Globus pallidus (tissue), 1 donor: ENCODE results near the gene ADARB1.

Experiments
- DNase-seq: peaks from one replicate; pipeline ENCODE4 v3.0.0-alpha.2; 2015; ENCODE audit warnings: low spot score

The ADARB1 gene

GRCh38 chr21:45169682-45170081 lies 95.3 kb downstream of the ADARB1 start:
- no peak for DNase-seq

GRCh38 chr21:45170987-45171386 lies 96.6 kb downstream of the ADARB1 start:
- DNase-seq: no peak

GRCh38 chr21:45172420-45172819 lies 98.0 kb downstream of the ADARB1 start:
- no peak for DNase-seq

- no peak for DNase-seq
These were observed 101.1 kb downstream of the ADARB1 start for GRCh38 chr21:45175326-45176095.

GRCh38 chr21:45176141-45176540 lies 101.8 kb downstream of the ADARB1 start:
- no peak for DNase-seq

GRCh38 chr21:45177039-45177438 lies 102.7 kb downstream of the ADARB1 start:
- no peak for DNase-seq

GRCh38 chr21:45178070-45178608 lies 103.8 kb downstream of the ADARB1 start:
- DNase-seq: no peak

GRCh38 chr21:45178971-45179370 lies 104.6 kb downstream of the ADARB1 start:
- no peak for DNase-seq

GRCh38 chr21:45179568-45180245 lies 105.3 kb downstream of the ADARB1 start:
- no peak for DNase-seq

GRCh38 chr21:45180246-45180599 lies 105.8 kb downstream of the ADARB1 start:
- no peak for DNase-seq

- DNase-seq: no peak
These were observed 108.6 kb downstream of the ADARB1 start for GRCh38 chr21:45182958-45183357.

GRCh38 chr21:45183852-45184251 lies 109.5 kb downstream of the ADARB1 start:
- DNase-seq: no peak

- DNase-seq: no peak
These were observed 110.5 kb downstream of the ADARB1 start for GRCh38 chr21:45184869-45185268.

- no peak for DNase-seq
These were observed 112.3 kb downstream of the ADARB1 start for GRCh38 chr21:45186709-45187108.

- no peak for DNase-seq
These were observed 113.3 kb downstream of the ADARB1 start for GRCh38 chr21:45187646-45188045.

GRCh38 chr21:45190013-45190412 lies 115.6 kb downstream of the ADARB1 start:
- no peak for DNase-seq

GRCh38 chr21:45192332-45192731 lies 118.0 kb downstream of the ADARB1 start:
- DNase-seq: no peak

GRCh38 chr21:45196620-45197019 lies 122.2 kb downstream of the ADARB1 start:
- no peak for DNase-seq

- no peak for DNase-seq
These were observed 124.8 kb downstream of the ADARB1 start for GRCh38 chr21:45199201-45199600.

GRCh38 chr21:45200031-45200430 lies 125.7 kb downstream of the ADARB1 start:
- DNase-seq: no peak

- no peak for DNase-seq
These were observed 126.4 kb downstream of the ADARB1 start for GRCh38 chr21:45200581-45201296.

GRCh38 chr21:45202344-45202743 lies 128.0 kb downstream of the ADARB1 start:
- no peak for DNase-seq

GRCh38 chr21:45202889-45203288 lies 128.5 kb downstream of the ADARB1 start:
- no peak for DNase-seq
